GM23248 (cell line): ENCODE results near the gene PPP2R5D.

Experiments used
- EZH2 ChIP-seq: fragments of 200-600 bp; sonication (generic); IDR thresholded peaks from 2 replicates; pipeline ENCODE4 v1.6.1; 2018; ENCODE audit warnings: antibody characterized with exemption, mild to moderate bottlenecking; ENCODE audit not compliant: insufficient read depth, poor library complexity, severe bottlenecking
- EZH2phosphoT487 ChIP-seq: fragments of 200-600 bp; sonication (generic); IDR thresholded peaks from 2 replicates; pipeline ENCODE4 v1.6.1; 2018; ENCODE audit warnings: antibody characterized with exemption, moderate library complexity, mild to moderate bottlenecking, low read depth; ENCODE audit not compliant: insufficient read depth

GRCh38 chr6:42940493-42941045 lies 43.8 kb upstream of the PPP2R5D start:
- TF ChIP-seq EZH2: no peak
- no peak for TF ChIP-seq EZH2phosphoT487
